DOHH2 (cell line): Measurements from ENCODE around the gene MAP3K7CL.

Experiments used
- H3F3A ChIP-seq: fragments of 200-600 bp; sonication (generic), shearing (Covaris generic); 2 replicates; pipeline ENCODE4 v1.6.0; 2016; ENCODE audit warnings: antibody characterized with exemption, mild to moderate bottlenecking; ENCODE audit not compliant: control insufficient read depth, insufficient read depth
- H3K27ac ChIP-seq: fragments of 200-600 bp; sonication (generic); 2 replicates; pipeline ENCODE4 v1.5.1; 2014; ENCODE audit warnings: low read depth, mild to moderate bottlenecking, low read length, moderate library complexity
- H3K27me3 ChIP-seq: fragments of 200-600 bp; sonication (generic); 2 replicates; pipeline ENCODE4 v1.6.1; 2014; ENCODE audit warnings: mild to moderate bottlenecking, low read length, mixed read lengths; ENCODE audit not compliant: control insufficient read depth
- H3K36me3 ChIP-seq: fragments of 200-600 bp; sonication (generic); 2 replicates; pipeline ENCODE4 v1.6.1; 2014; ENCODE audit warnings: mild to moderate bottlenecking, low read length, moderate library complexity, mixed read lengths; ENCODE audit not compliant: control insufficient read depth
- H3K4me1 ChIP-seq: fragments of 200-600 bp; sonication (generic); 2 replicates; pipeline ENCODE4 v1.6.1; 2014; ENCODE audit warnings: mild to moderate bottlenecking, low read length, mixed read lengths; ENCODE audit not compliant: control insufficient read depth
- H3K4me2 ChIP-seq: fragments of 200-600 bp; sonication (generic); 2 replicates; pipeline ENCODE4 v1.6.0; 2014; ENCODE audit warnings: mild to moderate bottlenecking, low read length, moderate library complexity
- H3K4me3 ChIP-seq: fragments of 200-600 bp; sonication (generic); 2 replicates; pipeline ENCODE4 v1.5.1; 2014; ENCODE audit warnings: mild to moderate bottlenecking, low read length, mixed read lengths
- H3K79me2 ChIP-seq: fragments of 200-600 bp; sonication (generic); 2 replicates; pipeline ENCODE4 v1.6.1; 2014; ENCODE audit warnings: mild to moderate bottlenecking, low read length, mixed read lengths; ENCODE audit not compliant: control insufficient read depth
- H3K9me2 ChIP-seq: fragments of 200-600 bp; sonication (generic); replicated peaks from 2 replicates; pipeline ENCODE4 v1.6.1; 2014; ENCODE audit warnings: mild to moderate bottlenecking, low read length, mixed read lengths; ENCODE audit not compliant: control insufficient read depth
- H3K9me3 ChIP-seq: fragments of 200-600 bp; sonication (generic); 2 replicates; pipeline ENCODE4 v1.6.1; 2014; ENCODE audit warnings: antibody characterized with exemption, low read length, mixed read lengths; ENCODE audit not compliant: control insufficient read depth, insufficient read depth
- H4K20me1 ChIP-seq: fragments of 200-600 bp; sonication (generic); 2 replicates; pipeline ENCODE4 v1.6.0; 2014; ENCODE audit warnings: low read depth, mild to moderate bottlenecking, antibody characterized with exemption, low read length, moderate library complexity; ENCODE audit not compliant: control insufficient read depth, insufficient read depth
- CTCF ChIP-seq: fragments of 200-600 bp; sonication (generic); IDR thresholded peaks from one replicate; pipeline ENCODE4 v1.5.1; 2014; ENCODE audit warnings: antibody characterized with exemption, mild to moderate bottlenecking, low read depth, low read length; ENCODE audit not compliant: poor library complexity, severe bottlenecking
- EZH2phosphoT487 ChIP-seq: fragments of 200-600 bp; sonication (generic); IDR thresholded peaks from 2 replicates; pipeline ENCODE4 v1.6.1; 2017; ENCODE audit warnings: borderline replicate concordance, mild to moderate bottlenecking, antibody characterized with exemption, low read length, moderate library complexity, mixed read lengths

The MAP3K7CL gene

GRCh38 chr21:29168891-29169315, 38.5 kb downstream of the MAP3K7CL start:
- no peak overlapping the region for H3K4me3 ChIP-seq
- H4K20me1 ChIP-seq = no peaks in the 10 kb centered on the region
- no peak for TF ChIP-seq EZH2phosphoT487
- TF ChIP-seq CTCF = no peak
- H3F3A ChIP-seq = peaks cover 4% of the 10 kb centered on the region; the same call in 1 of the 2 replicates
- H3K27ac ChIP-seq = no peak overlapping the region
- no peaks in the 10 kb centered on the region for H3K9me2 ChIP-seq
- no peaks in the 10 kb centered on the region for H3K79me2 ChIP-seq
- no peaks in the 10 kb centered on the region for H3K27me3 ChIP-seq
- H3K36me3 ChIP-seq = no peaks in the 10 kb centered on the region
- no peaks in the 10 kb centered on the region for H3K9me3 ChIP-seq
- peaks cover 13% of the 10 kb centered on the region for H3K4me1 ChIP-seq
- H3K4me2 ChIP-seq = no peak overlapping the region

DNA sequence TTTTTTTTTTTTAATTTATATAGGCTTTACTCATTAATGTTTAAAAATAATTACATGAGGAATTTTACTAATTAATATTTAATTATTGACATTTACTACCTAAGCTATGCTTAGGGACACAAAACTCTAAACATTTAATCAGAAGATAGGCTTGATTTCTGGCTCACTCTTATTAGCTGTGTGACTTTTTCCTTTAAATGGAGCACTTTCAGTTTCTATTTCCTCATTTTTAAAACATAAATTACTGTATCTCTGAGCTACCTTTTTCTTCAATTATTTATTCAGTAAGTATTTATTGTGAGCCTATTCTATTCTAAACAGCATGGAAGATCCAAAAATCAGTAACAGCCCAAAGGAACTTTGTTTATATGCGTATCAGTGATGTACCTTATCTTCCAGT, 40.5 kb downstream of the MAP3K7CL start:
- H3K9me2 ChIP-seq = no peaks in the 10 kb centered on the region
- H3K27ac ChIP-seq = no peak overlapping the region
- no peaks in the 10 kb centered on the region for H3K9me3 ChIP-seq
- no peaks in the 10 kb centered on the region for H3K27me3 ChIP-seq
- H3K4me1 ChIP-seq = peaks cover 18% of the 10 kb centered on the region
- TF ChIP-seq EZH2phosphoT487 (no peak), CTCF (no peak)
- H3K36me3 ChIP-seq = no peaks in the 10 kb centered on the region
- H3K4me2 ChIP-seq = peak overlapping the region; percentile 7
- H3K4me3 ChIP-seq = no peak overlapping the region
- H3K79me2 ChIP-seq = no peaks in the 10 kb centered on the region
- no peaks in the 10 kb centered on the region for H3F3A ChIP-seq
- H4K20me1 ChIP-seq = no peaks in the 10 kb centered on the region

DNA sequence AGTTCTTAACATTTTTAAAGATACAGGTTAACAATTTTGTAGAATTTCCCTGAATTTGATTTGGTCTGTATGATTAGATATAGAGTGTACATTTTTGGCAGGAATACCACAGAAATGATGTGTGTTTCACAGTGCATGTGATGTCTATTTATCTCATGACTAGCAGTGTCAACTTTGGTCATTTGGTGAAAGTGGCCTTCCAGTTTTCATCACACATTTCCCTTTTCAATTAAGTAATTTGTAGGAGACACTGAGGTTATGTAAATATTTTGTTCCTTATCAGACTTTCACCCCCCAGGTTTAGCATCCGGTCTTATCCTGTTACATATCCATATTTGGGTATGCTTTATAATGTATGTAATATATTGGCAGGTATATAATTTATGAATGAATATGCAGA, 41.8 kb downstream of the MAP3K7CL start:
- H3K9me2 ChIP-seq = no peaks in the 10 kb centered on the region
- no peak overlapping the region for H3K27ac ChIP-seq
- H4K20me1 ChIP-seq = no peaks in the 10 kb centered on the region

More for the DNA sequence above, 41.8 kb downstream of the MAP3K7CL start:
- Histone ChIP-seq H3K4me2 (no peak overlapping the region), H3K4me1 (peaks cover 28% of the 10 kb centered on the region), H3K79me2 (no peaks in the 10 kb centered on the region), H3K27me3 (no peaks in the 10 kb centered on the region), H3K4me3 (no peak overlapping the region), H3F3A (no peaks in the 10 kb centered on the region), H3K9me3 (no peaks in the 10 kb centered on the region), H3K36me3 (no peaks in the 10 kb centered on the region)
- TF ChIP-seq CTCF (no peak), EZH2phosphoT487 (no peak)
